ENCODE data around the gene FRAS1.

DNA sequence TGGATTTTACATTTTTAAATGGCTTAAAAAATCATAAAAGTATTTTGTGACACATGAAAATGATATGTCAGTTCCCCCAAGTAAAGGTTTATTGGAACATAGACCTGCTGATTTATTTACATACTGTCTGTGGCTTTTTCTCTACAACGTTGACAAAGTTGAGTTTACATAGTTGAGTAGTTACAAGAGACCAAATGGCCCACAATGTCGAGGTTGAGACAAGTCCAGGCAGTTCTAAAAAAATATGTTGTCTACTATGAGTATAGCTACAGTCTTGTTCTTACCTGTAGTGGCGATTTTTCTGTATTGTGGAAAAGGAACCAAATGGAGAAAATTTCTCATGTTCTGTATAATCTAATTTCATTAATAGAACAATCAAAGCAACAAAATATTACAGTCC, 163.2 kb downstream of the FRAS1 start:
- TF ChIP-seq, protein P1, sequence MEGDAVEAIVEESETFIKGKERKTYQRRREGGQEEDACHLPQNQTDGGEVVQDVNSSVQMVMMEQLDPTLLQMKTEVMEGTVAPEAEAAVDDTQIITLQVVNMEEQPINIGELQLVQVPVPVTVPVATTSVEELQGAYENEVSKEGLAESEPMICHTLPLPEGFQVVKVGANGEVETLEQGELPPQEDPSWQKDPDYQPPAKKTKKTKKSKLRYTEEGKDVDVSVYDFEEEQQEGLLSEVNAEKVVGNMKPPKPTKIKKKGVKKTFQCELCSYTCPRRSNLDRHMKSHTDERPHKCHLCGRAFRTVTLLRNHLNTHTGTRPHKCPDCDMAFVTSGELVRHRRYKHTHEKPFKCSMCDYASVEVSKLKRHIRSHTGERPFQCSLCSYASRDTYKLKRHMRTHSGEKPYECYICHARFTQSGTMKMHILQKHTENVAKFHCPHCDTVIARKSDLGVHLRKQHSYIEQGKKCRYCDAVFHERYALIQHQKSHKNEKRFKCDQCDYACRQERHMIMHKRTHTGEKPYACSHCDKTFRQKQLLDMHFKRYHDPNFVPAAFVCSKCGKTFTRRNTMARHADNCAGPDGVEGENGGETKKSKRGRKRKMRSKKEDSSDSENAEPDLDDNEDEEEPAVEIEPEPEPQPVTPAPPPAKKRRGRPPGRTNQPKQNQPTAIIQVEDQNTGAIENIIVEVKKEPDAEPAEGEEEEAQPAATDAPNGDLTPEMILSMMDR (IDR thresholded peaks at IDR 0.05; ENCODE audit: borderline replicate concordance, extremely low read depth, low read length, poor library complexity, severe bottlenecking) = no peak
- TF ChIP-seq EZH2 (IDR thresholded peaks at IDR 0.05; ENCODE audit: borderline replicate concordance, low read depth, low read length, severe bottlenecking) = no peak

All from DND-41 (cell line).